Activated CD8-positive, alpha-beta memory T cell treated with anti-CD3 and anti-CD28 coated beads, Interleukin-2, amount 50 U/mL, for 24 hours (primary cell): ENCODE data around the gene PTGES2.
"Not testable (repeated sequence)": the region's sequence is repeated elsewhere in the genome, so short reads cannot be mapped to it uniquely, and the experiment has no call there.

ENCODE experiments used
- DNase-seq: peaks from one replicate; pipeline ENCODE4 v3.0.0-alpha.2; 2020; ENCODE audit errors: extremely low read depth

The PTGES2 gene

GRCh38 chr9:128136816-128137793 is 9.6 kb upstream of the PTGES2 start:
- DNase-seq: no peak

- not testable (repeated sequence) for DNase-seq
These were observed 8.0 kb upstream of the PTGES2 start for GRCh38 chr9:128135561-128135960.

- DNase-seq: not testable (repeated sequence)
These were observed 4.6 kb upstream of the PTGES2 start for GRCh38 chr9:128132139-128132538.

- not testable (repeated sequence) for DNase-seq
These were observed 3.8 kb upstream of the PTGES2 start for GRCh38 chr9:128131346-128131745.

GRCh38 chr9:128130651-128131050 is 3.1 kb upstream of the PTGES2 start:
- not testable (repeated sequence) for DNase-seq

- not testable (repeated sequence) for DNase-seq
These were observed 2.6 kb upstream of the PTGES2 start for GRCh38 chr9:128129976-128130590.

GRCh38 chr9:128128836-128129590 is 1.5 kb upstream of the PTGES2 start:
- no peak for DNase-seq

GRCh38 chr9:128127990-128128835 is 684 bp upstream of the PTGES2 start:
- peak; percentile 66 for DNase-seq

GRCh38 chr9:128125580-128126354 is 1.8 kb downstream of the PTGES2 start:
- DNase-seq: no peak

- DNase-seq: no peak
These were observed 2.5 kb downstream of the PTGES2 start for GRCh38 chr9:128124873-128125579.

- no peak for DNase-seq
These were observed 3.1 kb downstream of the PTGES2 start for GRCh38 chr9:128124451-128124850.

GRCh38 chr9:128123451-128124080 is 4.0 kb downstream of the PTGES2 start:
- no peak for DNase-seq

- no peak for DNase-seq
These were observed 4.7 kb downstream of the PTGES2 start for GRCh38 chr9:128122809-128123175.

GRCh38 chr9:128121924-128122808 is 5.4 kb downstream of the PTGES2 start:
- no peak for DNase-seq

- DNase-seq: no peak
These were observed 6.1 kb downstream of the PTGES2 start for GRCh38 chr9:128121466-128121810.

- no peak for DNase-seq
These were observed 6.6 kb downstream of the PTGES2 start for GRCh38 chr9:128120741-128121465.

GRCh38 chr9:128120061-128120740 is 7.3 kb downstream of the PTGES2 start:
- DNase-seq: no peak
